Kidney epithelial cell (primary cell): ENCODE data around the gene ZBTB4. TPM values are rescaled to one million over a fixed set of nuclear protein-coding genes. Genes with fewer than 3 reads are reported as not detected.

Experiments
- DNase-seq: peaks from one replicate; pipeline ENCODE4 v3.0.0-alpha.2; 2010; ENCODE audit warnings: low read depth
- H3K27me3 ChIP-seq: 2 replicates; pipeline ENCODE4 v1.6.0; 2011; ENCODE audit warnings: low read length; ENCODE audit not compliant: control insufficient read depth, insufficient read depth
- H3K36me3 ChIP-seq: 2 replicates; pipeline ENCODE4 v1.5.1; 2011; ENCODE audit warnings: low read length; ENCODE audit not compliant: control insufficient read depth, insufficient read depth
- H3K4me3 ChIP-seq: 2 replicates; pipeline ENCODE4 v1.5.1; 2011; ENCODE audit warnings: low read depth, mild to moderate bottlenecking, control low read depth, low read length
- total RNA-seq: library from RNA; depleted of rRNA; stranded (reverse); fragments of >200 nt; gene quantifications from 2 replicates; pipeline ENCODE4 v1.2.3, GENCODE V29; 2015
- TF ChIP-seq, protein P1 (sequence below): IDR thresholded peaks from 2 replicates; pipeline ENCODE4 v1.5.1; 2011; ENCODE audit warnings: mild to moderate bottlenecking, moderate library complexity, low read length, control low read depth, inconsistent platforms; ENCODE audit not compliant: insufficient read depth, poor library complexity, severe bottlenecking

Gene ZBTB4
- total RNA-seq, 1 donor from 2014 or later, result 26.3 TPM

DNA sequence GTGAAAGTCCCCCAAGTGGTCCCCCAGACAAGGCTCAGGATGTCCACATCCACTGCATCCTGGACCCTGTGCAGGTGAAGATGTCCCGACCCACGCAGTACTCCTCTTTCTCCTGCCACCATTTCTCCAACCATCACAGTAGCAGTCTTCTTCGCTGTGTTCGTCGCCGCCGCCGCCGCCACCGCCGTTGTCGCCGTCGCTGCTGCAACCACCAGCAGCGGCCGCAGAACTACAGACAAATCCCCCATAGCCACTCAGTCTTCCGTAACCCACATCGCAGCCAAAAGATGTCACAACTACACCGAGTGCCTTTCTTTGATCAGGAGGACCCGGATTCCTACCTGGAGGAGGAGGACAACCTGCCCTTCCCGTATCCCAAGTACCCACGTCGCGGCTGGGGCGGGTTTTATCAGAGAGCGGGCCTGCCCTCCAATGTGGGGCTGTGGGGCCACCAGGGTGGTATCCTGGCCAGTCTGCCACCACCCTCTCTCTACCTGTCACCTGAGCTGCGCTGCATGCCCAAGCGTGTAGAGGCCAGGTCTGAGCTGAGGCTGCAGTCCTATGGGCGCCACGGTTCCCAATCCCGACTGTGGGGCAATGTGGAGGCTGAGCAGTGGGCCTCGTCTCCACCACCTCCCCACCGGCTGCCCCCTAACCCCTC lies 53.1 kb downstream of the ZBTB4 start:
- H3K4me3 ChIP-seq, result no peak overlapping the region
- TF ChIP-seq, protein P1, sequence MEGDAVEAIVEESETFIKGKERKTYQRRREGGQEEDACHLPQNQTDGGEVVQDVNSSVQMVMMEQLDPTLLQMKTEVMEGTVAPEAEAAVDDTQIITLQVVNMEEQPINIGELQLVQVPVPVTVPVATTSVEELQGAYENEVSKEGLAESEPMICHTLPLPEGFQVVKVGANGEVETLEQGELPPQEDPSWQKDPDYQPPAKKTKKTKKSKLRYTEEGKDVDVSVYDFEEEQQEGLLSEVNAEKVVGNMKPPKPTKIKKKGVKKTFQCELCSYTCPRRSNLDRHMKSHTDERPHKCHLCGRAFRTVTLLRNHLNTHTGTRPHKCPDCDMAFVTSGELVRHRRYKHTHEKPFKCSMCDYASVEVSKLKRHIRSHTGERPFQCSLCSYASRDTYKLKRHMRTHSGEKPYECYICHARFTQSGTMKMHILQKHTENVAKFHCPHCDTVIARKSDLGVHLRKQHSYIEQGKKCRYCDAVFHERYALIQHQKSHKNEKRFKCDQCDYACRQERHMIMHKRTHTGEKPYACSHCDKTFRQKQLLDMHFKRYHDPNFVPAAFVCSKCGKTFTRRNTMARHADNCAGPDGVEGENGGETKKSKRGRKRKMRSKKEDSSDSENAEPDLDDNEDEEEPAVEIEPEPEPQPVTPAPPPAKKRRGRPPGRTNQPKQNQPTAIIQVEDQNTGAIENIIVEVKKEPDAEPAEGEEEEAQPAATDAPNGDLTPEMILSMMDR, result no peak
- H3K27me3 ChIP-seq, result no peaks in the 10 kb centered on the region
- H3K36me3 ChIP-seq, result no peaks in the 10 kb centered on the region
- DNase-seq, result no peak

DNA sequence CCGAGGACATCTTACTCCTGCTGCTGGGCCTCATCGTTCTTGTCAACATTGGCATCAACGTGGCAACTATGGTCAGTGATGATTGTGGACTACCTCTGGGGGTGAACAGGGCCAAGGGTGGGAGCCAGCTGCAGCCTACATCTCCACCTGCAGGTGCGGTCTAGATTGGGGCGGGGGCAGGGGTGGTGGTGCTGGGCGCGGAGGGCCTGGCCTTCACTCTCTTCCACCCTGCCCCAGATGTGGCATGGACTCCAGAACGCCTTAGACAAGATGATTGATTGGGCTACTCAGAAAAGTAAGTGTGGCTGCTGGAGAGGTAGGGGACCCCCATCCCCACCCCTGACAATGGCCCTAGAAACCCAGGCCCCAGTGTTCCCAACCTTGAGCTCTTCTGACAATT lies 53.7 kb downstream of the ZBTB4 start:
- Histone ChIP-seq H3K27me3 (no peaks in the 10 kb centered on the region), H3K4me3 (no peak overlapping the region), H3K36me3 (no peaks in the 10 kb centered on the region)
- no peak for DNase-seq
- TF ChIP-seq, protein P1, result no peak

DNA sequence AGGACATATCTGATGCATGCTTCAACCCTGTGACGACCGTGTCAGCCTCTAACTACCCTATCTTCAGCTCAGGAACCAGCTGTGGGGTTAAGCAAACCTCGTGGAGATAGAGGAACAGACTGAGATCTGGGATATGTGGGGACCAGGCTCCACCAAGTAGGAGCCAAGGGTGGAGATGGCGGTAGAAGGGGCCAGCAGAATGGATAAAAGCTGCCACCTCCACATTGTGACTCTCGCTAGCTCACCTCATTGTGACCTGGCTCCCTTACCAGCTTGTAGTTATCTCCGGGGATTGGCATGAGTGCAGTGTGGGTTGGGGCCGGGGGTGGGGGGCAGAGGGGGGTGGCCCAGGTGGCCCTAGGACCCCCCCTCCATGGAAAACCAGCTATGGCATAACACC lies 54.1 kb downstream of the ZBTB4 start, which contains the start of gene SPEM2:
TSS of gene SPEM2 (plus strand) at position 301 of the 400 bp plus-strand sequence. CDS start at position 374, 73 bp downstream.
- H3K27me3 ChIP-seq, result no peaks in the 10 kb centered on the region
- no peak for DNase-seq
- H3K4me3 ChIP-seq, result no peak within 1 kb of the TSS
- TF ChIP-seq, protein P1, result no peak
- no peaks in the 10 kb centered on the region for H3K36me3 ChIP-seq

DNA sequence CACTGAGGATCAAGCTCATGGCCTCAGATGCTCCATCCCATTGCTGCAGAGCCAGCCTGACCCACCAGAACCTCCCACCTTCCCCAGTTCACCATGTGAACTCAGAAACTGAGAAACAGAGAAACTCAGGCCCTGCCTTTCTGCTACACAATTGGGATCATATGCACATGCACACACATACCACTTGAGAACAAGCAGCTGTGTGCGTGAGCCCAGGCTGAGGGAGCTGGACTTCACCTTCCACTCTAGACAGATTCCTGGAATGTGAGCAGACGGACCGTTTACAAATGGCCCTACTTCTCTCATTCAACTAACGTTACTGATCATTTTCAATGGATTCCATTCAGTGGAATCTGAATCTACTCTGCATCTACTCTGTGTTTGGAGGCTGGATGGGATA lies 55.8 kb downstream of the ZBTB4 start:
- DNase-seq, result no peak
- Histone ChIP-seq H3K4me3 (no peak overlapping the region), H3K36me3 (no peaks in the 10 kb centered on the region), H3K27me3 (no peaks in the 10 kb centered on the region)
- TF ChIP-seq, protein P1, result no peak

DNA sequence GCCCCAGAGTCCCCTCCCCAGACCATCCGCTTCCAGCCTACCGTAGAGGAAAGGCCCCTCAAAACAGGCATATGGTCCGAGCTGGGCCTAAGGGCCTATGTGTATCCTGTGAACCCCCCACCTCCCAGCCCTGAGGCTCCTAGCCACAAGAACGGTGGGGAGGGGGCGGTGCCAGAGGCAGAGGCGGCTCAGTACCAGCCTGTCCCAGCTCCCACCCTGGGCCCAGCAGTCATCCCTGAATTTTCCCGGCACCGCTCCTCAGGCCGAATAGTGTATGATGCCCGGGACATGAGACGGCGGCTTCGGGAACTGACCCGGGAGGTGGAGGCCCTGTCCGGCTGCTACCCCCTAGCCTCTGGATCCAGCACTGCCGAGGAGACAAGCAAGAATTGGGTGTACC lies 58.2 kb downstream of the ZBTB4 start:
- Histone ChIP-seq H3K36me3 (no peaks in the 10 kb centered on the region), H3K27me3 (no peaks in the 10 kb centered on the region), H3K4me3 (no peak overlapping the region)
- TF ChIP-seq, protein P1, result no peak
- DNase-seq, result no peak

DNA sequence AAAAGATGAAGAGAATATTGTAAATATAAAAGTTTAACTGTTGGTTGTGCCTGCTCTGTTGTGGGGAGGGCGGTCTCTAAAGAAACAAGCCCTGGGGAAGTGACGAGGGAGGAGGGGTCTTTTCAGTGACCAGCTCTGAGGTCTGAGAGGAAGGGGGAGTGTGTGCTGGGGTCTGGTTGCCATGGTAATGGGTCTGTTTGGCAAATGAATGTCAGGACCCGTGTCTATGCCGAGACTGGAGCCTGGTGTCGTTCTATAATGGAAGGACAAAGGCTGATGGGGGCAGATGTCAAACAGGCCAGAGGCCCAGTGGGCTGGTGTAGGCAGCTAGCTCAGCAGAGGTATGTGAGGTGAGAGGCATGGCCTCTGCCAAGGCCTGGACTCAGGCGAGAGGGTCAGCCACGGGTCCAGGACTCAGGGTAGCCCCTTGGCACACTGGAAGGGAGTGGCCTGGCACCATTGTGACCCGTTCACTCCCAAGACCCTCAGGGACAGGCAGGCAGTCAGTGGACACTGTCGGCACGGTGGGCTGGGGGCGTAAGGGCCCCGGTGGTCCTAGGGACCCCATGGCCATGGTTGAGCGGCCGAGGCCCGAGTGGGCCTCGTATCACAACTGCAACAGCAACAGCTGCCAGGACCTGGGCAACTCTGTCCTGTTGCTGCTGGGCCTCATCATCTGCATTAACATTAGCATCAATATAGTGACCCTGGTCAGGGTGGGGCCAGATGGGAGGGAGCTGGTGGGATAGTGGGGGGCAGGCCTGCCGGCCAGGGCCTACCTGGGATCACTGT lies 59.4 kb downstream of the ZBTB4 start, which contains the start of gene SPEM1:
TSS of gene SPEM1 (plus strand) at position 506 of the 792 bp plus-strand sequence. CDS start at position 567, 61 bp downstream.
- Histone ChIP-seq H3K4me3 (no peak within 1 kb of the TSS), H3K36me3 (no peaks in the 10 kb centered on the region), H3K27me3 (no peaks in the 10 kb centered on the region)
- TF ChIP-seq, protein P1, result no peak
- DNase-seq, result no peak
